ENCODE measurements around the gene RASAL2.

DNA sequence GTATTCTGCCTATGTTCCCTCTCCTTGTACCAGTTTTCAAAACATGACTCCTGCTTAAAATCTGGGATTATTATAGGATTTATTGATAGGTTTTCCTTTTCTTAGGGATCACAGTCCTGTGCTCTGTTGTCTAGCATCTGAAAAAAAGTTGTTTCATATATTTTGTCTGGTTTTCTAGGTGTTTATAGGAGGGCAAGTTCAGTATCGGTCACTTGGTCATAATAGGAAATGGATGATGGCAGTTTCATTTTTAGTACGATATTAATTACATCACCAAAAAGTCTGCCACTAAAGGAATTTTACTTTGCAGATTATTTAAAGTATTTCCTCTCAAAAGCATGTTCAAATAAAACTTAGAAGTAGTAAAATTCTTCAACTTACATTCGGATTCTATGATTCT lies 94.4 kb downstream of the RASAL2 start:
- no peak for TF ChIP-seq POLR2A (IDR thresholded peaks at IDR 0.05; ENCODE audit: low read depth, low read length)
- TF ChIP-seq POLR2AphosphoS5 (IDR thresholded peaks at IDR 0.05; ENCODE audit: low read depth, low read length) = no peak
- no peak for TF ChIP-seq PAX5 (IDR thresholded peaks at IDR 0.05; ENCODE audit: insufficient read depth, low read length, severe bottlenecking)
- no peak for TF ChIP-seq SPI1 (IDR thresholded peaks at IDR 0.05; ENCODE audit: low read depth, low read length)

Measured in GM12891 (cell line).